DMS79 (cell line): ENCODE results near the gene IQCF6.
"Not testable (repeated sequence)": the region's sequence is repeated elsewhere in the genome, so short reads cannot be mapped to it uniquely, and the experiment has no call there.

ENCODE experiments used
- DNase-seq: peaks from one replicate; lab custom pipeline; 2025; lab: John Stamatoyannopoulos, UW

The IQCF6 gene

DNA sequence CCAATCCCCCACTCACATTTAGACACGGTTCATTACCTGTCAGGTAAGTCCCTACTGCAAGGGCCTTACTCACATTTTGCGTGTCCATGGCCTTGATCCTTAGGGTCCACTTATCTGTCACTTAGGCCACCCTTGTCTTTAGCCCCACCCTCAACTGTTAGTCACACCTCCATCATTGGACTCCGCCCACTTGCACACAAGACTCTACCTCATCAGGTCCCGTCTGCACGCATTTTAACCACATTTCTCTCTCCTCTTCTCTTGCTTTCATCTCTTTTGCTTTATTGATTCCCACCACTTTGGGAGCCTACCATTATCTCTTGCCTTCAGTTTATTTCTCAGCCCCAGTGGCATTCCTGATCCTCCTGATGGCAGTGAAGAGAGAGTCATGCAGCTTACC lies at the start of gene IQCF6:
IQCF6 (minus strand) TSS at position 101 of the 400 bp plus-strand sequence; CDS start at position 88, 13 bp downstream.
- no peak for DNase-seq

DNA sequence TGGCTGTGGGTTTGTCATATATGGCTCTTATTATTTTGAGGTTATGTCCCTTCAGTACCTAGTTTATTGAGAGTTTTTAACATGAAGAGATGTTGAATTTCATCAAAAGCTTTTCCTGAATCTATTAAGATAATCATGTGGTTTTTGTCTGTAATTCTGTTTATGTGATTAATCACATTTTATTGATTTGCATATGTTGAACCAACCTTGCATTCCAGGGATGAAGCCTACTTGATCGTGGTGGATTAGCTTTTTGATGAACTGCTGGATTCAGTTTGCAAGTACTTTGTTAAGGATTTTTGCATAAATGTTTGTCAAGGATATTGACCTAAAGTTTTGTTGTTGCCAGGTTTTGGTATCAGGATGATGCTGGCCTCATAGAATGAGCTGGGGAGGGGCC lies 49.3 kb upstream of the IQCF6 start:
- no peak for DNase-seq

DNA sequence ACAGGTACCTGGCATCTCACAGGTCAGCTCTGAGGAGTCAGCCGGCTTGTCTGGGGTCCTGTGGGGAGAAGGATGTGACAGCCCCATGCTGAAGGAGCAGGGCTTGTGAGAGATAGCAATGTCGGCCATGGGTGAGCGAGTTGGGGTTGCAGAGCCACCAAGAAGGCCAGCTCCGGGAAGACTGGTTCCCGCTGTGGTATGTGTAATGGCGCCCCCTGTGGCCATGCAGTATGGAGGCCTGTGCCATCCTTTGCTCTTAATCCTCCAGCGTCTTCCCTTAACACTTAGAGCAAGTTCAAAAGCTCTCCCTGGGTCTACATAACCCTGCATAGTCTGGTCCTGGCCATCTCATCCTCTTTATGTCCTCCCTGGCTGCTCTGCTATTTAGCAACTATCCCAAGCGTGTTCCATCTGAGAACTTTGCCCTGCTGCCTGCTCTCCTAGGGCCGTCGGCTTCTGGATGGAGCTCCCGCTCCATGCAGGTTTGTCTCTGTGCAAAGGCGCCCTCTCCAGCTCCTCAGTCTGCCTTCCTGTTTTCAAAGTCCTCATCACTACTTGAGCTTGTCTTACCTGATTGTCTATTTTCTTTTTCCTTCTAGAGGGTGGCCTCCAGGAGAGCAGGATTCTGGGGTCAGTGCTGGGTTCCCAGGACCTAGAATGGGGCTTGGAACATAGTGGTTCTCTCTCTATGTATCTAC lies 40.8 kb upstream of the IQCF6 start:
- no peak for DNase-seq

DNA sequence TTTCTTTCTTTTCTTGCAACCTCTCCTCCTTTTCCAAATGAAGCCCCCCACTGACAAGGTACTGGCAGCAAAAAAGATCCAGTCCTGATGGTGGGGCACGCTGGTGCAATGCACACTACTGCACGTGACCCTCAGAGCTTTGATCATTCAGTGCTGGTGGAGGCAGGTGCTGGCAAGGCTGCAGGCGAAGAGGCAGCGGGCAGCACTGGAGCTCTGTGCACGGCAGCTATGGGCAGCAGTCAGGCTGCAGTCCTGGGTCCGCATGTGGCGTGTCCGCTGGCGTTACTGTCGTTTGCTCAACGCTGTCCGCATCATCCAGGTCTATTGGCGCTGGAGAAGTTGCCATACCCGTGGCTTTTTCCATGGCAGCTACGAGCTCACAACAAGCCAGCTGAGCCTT lies 40.1 kb upstream of the IQCF6 start:
- DNase-seq, result no peak

DNA sequence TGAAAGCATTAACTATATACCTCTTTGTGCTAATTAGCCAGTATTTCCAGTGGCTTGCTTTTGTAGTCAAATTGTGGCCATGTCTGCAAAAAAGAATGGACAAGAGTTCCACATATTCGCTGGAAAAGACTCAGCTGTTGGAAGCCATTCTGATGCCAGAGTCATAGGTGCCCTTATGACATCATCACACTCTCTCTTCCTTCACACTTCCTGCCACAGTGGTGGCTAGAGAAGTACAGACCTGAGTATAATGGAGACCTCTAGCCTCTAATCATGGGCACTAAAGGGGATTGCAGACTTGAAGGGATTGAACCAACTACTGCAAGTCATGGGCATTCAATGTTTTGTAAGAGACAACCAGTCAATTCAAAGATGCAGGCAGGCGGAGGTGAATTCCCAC lies 38.3 kb upstream of the IQCF6 start:
- no peak for DNase-seq

DNA sequence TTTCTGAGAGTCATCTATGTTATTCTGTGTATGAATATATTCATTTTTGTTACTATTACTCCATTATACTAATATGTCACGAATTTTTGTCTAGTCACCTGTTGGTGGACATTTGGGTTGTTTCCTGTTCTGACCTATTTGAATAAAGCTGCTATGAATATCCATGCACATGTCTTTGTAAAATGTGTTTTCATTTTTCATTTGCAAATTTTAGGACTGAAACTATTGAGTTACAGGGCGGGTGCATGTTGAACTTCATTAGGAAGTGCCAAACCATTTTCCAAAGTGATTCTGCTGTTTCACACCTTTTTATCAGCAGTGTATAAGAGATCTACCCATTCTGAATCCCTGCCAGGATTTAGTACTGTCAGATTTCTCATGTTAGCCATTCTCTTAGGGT lies 37.7 kb upstream of the IQCF6 start:
- DNase-seq, result no peak

DNA sequence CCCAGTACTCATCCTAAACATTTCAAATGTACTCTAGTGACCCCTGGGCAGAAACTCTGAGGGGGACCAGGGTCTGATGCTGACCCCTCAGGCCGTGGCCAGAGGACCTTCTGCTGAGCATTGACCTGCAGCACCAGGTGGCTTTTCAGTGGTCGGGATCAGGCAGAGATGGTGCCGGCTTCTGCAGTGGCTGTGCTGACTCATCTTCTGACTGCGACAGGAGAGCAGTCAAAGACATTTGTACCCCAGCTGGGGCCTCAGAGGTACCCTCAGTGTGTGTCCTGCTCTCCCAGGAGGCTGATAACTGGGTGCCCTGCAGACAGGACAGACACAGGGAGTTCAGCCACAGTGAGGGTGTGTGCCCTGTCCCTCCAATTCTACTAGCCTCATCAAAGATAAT lies 36.6 kb upstream of the IQCF6 start:
- DNase-seq, result no peak

DNA sequence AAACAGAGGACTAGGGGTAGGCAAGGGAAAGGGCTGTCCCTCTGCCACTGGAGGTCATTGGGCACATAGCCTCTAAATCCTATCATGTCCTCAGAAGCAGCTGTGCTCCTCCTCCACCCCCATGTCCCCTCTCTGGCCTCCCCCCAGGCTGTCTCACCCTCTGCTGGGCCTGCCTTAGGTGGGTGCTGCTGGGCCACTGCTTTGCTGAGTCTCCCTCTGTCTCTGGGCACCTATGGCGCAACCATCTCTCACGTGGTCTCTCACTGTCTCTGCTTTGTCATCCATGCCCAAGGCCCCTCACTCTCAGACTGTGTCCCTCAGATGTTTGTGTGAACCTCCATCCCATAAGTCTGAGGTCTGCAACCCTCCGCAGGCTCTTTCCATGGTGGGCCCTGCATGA lies 35.0 kb upstream of the IQCF6 start:
- DNase-seq, result no peak

DNA sequence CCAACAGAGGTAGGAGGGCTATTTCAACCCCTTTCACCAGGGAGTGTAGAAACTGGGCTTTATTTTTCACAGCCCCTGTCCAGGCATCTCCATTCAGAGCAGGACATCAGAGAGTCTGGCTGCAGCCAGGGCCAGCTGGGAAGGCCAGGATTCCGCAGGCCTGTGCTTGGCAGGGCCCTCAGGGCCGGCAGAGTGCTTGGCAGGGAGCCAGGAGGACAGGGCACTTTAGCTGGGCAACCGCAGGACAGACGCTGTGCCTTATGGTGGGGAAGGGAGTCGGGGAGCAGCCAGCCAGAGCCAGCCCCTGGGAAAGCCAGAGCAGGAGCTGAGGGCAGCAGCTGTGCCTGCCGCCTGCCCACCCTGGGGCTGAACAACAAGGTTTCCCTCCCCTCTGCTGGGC lies 34.5 kb upstream of the IQCF6 start:
- no peak for DNase-seq

DNA sequence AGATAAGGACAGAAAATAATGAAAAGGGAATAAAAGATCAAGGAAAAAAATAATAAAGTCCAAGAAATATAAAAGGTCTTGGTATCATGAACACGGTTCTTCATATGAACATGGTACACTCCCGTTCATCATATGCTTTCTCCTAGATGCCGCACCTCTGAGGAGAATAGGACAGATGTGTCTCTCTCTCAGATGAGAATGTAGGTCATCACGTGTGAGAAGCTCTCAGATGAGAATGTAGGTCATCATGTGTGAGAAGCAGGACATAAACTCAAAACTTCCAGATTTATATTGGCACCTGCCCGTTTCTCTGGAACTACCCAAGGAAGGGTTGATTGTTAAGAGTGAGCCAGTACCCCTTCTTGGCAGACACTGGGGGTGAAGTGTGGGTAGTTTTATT lies 29.9 kb upstream of the IQCF6 start:
- no peak for DNase-seq

DNA sequence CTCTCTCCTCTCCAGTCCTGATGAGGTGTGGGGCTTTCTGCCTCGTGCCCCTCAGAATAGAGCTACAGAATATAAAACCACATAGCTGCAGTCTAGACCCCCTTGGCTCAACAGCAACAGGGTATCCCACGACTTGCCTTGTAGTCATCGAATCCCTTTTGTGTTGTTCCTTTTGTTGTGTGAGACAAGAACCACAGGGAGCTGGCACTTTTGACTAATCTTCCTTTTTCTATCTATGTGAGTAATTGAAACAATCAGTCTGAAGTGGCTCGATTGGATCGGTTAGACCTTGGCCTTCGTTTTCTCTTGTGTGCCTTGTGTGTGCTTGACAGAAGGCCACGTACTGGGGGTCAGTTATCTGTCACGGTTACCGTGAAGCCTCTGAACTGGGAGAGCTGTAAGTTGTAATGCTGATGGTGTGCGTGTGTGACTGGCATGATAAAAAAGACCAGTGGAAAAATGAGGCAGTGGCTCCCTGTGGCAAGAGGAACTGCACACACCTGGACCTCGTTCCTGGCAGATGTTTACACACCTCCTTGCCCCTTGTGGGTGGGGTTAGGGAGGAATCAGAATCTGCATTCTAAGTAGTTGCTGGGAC lies 23.2 kb upstream of the IQCF6 start:
- DNase-seq, result no peak

DNA sequence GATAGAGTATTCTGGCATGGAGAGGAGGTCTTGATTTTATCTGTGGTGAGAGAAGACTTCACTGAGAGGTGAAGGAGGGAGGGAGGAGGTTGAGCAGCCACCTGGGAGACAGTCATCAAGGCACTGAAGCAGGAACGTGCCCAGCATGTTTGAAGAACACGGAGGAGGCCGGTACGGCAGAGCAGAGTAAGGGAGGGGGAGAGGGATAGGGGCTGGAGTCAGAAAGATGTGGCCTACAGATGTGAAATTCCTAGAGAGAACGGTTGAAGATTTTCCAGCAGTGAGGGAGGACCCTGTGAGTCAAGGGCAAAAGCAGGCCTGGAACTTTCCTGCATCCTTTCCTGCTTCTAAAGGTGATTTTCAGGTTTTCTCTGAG lies 21.7 kb upstream of the IQCF6 start:
- DNase-seq, result no peak

DNA sequence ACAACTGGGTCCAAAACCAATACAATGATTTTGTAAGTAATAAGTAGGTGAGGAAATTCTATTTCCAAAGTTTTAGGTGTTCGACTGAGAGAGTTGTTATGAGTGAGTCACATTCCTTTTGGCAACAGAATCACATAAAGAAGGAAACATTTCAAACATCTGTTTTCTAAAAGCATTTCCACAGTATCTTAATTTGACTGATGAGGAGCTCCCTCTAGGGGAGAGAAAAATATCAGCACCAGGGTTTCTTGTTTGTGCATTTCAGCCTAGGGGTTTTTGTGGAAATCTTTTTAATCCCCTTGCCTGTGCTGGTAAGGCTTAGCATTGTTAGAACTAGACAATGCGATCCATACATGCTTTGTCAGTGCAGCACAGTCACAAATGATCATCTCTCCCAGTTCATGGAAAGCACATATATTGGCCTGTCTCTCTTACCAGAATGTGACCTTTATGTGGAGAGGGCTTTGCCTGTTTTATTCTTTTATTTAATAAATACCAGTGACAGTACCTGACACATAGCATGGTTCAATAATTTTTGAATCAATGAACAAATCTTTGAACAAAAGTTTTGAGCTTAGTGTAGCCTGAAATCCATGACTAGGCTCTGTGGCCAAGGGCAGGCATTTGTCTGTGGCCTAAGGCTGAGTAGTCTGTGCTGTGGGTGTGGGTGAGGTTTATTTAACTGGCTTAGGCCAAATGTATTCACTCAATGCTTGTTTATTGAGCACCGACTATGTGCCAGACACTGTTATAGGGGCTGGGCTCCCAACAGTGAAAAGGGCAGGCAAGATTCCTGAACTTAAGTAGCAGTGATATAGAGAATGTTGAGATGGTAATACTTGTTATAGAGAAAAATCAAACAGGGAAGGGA lies 21.1 kb upstream of the IQCF6 start:
- DNase-seq, result no peak

DNA sequence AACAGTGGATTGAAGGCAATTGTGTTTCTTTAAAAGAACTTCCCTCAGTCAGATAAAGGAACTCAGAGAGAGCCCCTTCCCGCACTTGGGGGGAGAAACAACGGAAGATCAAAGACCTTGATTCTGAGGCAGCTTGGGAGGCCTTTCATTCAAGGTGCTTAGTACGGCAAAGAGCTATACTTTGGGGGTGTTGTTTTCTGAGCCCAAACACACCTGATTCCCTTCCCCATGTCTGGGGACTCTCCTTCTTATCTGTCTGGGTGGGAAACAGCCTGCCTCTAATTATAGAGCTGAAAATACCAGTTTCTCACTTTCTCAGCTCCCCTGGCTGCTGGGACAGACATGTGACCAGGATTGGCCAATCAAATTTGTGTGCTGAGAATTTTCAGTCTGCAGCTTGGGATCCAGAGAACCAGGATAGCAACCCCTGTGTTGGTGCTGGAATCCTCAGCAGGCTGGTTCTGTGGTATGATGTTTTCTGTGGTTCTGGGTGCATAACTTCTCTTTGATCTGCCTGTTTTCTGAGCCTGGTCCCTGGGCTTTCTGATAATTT lies 19.4 kb upstream of the IQCF6 start:
- DNase-seq, result no peak

DNA sequence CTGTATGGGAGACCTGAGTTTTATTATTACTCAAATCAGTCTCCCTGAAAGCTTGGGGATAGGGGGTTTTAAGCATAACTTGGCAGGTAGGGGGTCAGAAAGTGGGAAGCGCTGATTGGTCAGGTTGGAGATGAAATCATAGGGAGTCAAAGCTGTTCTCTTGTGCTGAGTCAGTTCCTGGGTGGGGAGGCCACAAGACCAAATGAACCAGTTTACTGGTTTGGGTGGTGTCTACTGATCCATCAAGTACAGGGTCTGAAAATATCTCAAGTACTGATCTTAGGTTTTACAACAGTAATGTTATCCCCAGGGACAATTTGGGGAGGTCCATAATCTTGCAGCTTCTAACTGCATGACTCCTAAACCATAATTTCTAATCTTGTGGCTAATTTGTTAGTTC lies 17.8 kb upstream of the IQCF6 start:
- DNase-seq, result no peak

DNA sequence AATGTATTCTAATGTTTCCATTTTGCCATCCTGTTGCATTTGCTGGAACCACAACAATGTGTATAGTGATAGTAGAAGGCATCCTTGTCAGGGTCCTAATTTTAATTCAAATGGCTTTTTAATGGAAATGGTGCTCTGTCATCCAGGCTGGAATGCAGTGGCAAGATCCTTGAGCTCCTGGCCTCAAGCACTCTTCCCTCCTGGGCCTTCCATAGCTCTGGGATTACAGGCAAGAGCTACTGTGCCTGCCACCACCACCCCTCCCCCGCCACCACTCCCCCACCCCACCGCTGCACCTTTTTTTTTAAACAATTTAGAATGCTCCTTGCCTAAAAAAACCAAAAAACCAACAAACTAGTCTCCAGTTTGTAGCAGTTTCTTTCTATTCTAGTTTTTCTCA lies 15.2 kb upstream of the IQCF6 start:
- no peak for DNase-seq

DNA sequence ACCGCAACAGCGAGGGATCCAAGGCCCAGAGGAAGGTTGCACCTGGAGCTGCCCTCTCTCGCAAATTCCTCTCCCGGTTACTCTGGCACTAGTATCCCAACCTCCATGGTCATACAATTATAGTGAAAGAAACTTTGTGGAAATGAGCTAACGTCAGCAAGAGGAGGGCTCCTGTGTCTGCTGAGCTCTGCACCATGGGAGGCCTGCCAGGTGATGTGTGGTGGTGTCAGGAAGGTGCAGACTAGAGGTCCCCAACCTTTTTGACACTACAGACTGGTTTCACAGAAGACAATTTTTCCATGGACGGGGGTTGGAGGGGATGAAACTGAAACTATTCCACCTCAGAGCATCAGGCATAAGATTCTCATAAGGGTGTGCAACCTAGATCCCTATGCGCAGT lies 13.2 kb upstream of the IQCF6 start:
- DNase-seq, result no peak

DNA sequence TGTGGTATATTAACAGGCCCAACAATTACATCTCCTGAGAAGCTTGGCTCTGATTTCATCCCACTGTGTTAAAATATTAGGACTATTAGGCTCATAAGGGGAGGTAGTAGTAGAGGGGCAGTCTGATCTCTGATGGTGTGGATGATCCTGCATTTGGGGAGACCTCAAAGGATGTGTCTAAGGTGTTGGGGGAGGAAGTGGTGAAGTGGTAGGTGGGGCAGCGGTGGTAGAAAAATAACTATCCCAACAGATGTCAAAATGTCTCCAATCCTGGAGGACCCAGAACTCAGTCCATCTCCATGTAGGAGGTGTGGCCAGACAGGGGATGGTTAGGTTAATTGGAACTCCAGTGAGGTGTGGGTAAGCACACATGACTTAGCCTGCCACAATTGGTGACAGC lies 10.4 kb upstream of the IQCF6 start:
- DNase-seq, result no peak

DNA sequence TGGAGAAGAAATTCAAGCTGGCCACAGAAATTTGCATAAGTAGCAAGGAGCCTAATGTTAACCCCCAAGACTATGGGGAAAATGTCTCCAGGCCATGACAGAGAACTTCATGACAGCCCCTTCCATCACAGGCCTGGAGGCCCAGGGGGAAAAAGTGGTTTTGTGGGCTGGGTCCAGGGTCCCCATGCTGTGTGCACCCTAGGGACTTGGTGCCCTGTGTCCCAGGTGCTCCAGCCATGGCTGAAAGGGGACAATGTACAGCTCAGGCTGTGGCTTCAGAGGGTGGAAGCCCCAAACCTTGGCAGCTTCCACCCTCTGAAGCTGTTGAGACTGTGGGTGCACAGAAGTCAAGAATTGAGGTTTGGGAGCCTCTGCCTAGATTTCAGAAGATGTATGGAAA lies 8.5 kb upstream of the IQCF6 start:
- DNase-seq, result not testable (repeated sequence)

DNA sequence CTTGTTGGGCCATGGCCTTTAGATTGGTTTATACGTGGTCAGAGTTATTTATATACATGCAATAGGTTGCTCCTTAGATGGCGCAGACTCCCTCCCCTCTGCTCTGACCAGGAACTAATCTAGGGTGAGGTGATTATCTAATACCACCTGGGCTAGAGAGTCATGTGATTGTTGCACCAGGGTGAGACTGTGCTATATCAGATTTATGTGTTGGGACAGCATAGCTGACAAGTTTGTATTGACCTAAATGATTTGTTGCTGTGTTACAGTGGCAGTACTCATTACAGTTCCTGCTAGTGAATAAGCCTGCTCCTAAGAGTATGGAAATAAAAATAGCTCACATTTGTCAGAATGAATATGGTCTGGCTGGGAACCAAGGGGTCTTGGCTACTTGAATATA lies 7.2 kb upstream of the IQCF6 start:
- no peak for DNase-seq

DNA sequence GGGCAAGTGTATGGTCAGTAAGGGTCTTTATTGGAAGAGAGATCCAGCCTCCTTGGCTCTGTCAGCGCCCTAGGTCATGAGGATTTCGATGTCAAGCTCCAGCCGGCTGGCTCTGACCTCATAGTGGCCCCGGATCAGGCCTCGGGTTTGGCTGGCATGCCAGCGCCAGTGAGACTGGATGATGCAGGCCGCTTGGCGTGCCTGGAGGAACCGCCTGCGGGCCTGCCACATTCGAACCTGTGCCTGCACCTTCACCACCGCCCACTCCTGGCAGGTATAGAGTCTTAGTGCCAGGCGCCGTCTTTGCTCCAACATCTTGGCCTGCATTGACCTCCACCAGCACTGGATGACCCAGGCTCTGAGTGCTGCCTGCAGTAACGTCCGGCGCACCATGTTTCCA lies 483 bp downstream of the IQCF6 start:
- no peak for DNase-seq

DNA sequence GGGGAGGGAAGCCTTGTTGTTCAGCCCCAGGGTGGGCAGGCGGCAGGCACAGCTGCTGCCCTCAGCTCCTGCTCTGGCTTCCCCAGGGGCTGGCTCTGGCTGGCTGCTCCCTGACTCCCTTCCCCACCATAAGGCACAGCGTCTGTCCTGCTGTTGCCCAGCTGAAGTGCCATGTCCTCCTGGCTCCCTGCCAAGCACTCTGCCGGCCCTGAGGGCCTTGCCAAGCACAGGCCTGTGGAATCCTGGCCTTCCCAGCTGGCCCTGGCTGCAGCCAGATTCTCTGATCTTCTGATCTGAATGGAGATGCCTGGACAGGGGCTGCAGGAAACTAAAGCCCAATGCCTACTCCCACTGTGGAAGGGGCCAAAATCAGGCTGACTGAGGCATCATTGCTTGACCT lies 1.1 kb downstream of the IQCF6 start:
- no peak for DNase-seq

DNA sequence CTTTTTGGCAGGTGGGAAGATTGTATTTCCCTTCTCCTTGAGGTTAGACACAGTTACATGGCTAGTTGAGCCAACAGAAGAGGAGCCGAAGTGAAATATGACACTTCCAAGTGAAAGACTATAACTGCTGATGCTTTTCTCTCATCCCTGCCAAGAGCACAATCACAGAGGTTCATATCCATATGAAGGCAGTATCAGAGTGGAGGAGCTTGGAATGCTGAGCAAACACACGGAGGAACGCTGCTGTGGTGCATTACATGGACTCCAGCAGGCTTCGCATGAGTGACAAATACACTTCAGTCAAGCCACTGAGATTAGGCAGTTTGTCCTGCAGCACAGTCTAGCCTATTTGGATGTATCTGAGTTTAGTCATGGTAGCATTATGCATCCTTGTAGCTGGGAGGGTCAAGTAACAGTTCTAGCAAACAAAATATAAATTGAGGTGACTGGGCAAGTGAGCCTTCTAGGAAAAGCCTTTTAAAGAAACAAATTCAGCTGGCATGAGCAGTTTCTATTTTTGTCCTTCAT lies 5.4 kb downstream of the IQCF6 start:
- DNase-seq, result no peak
